Activated T-cell treated with anti-CD3 and anti-CD28 coated beads, Interleukin-2, amount 50 U/mL, for 48 hours (primary cell): ENCODE results near the gene EFCAB14.
"Not testable (repeated sequence)": the region's sequence is repeated elsewhere in the genome, so short reads cannot be mapped to it uniquely, and the experiment has no call there.

Experiments used
- DNase-seq, 2 experiments: peaks; one replicate each; pipeline ENCODE4 v3.0.0-alpha.2; 2020

The EFCAB14 gene, protein sequence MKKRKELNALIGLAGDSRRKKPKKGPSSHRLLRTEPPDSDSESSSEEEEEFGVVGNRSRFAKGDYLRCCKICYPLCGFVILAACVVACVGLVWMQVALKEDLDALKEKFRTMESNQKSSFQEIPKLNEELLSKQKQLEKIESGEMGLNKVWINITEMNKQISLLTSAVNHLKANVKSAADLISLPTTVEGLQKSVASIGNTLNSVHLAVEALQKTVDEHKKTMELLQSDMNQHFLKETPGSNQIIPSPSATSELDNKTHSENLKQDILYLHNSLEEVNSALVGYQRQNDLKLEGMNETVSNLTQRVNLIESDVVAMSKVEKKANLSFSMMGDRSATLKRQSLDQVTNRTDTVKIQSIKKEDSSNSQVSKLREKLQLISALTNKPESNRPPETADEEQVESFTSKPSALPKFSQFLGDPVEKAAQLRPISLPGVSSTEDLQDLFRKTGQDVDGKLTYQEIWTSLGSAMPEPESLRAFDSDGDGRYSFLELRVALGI

DNA sequence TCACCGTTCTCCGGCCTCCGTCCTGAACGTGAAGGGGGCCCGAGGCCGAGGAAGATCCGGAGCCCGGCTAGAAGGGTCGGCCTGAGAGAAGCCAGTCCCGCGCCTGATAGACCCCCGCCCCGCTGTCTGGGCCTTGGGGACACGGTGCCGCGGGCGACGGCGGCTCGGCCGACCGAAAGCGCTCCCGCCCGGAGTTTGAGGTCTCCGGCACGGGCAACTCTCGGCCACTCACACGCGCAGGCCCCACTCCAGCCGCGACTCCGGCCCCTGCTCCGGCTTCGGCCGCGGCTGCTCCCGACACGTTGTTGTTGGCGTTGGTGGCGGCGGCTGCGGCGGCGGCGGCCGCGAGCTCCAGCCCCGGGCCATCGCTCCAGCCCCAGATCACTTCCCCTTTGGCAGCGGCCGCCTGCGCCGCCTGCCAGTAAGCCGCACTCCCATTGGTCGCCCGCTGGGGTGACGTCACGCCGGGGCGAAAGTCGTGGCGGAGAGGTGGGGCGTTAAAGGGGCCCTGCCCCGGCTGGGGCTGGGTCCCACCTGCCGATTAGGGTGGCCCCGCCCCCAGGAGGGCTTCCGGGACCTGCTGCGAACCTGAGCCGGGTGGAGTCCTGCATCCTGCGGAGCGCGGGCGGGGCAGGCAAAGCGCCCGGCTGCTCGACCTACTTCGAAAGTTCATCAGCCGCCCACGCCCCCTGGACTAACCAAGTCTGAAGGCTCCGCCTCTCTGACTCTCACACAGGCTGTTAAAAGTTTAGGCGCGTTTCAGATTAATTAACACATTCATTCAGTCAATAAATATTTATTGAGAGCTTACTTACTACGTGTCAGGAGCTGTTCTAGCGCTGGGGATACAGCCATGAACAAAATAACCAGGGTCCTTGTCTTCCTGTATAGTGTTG, at the start of gene EFCAB14:
Gene EFCAB14, minus strand, starts transcription at position 388 of the 896 bp plus-strand sequence. CDS start 1,027 bp downstream, outside the sequence.
- peak; percentile 99 to 100 for DNase-seq

DNA sequence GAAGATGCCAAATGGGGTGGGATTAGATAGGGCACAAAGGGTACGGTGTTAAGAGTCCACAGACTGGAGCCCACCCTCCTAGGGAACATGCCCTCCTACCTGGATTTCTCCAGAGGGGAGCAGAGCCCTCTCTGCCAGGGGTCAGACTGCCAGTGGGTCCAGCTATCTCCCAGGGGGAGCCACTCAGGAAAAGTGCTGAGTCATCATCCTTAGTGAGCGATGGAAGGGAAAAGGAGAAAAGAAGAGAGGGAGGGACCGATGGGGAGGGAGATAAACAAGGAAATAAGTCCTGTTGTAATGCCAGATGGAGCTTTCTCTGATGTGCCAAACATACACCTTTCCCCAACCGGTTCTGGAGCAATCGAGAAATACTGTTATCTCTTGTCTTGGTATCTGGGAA, 49.5 kb upstream of the EFCAB14 start:
- no peak for DNase-seq

GRCh38 chr1:46767649-46768282, 48.9 kb upstream of the EFCAB14 start:
- no peak for DNase-seq

GRCh38 chr1:46764402-46764801, 45.5 kb upstream of the EFCAB14 start:
- DNase-seq = no peak

DNA sequence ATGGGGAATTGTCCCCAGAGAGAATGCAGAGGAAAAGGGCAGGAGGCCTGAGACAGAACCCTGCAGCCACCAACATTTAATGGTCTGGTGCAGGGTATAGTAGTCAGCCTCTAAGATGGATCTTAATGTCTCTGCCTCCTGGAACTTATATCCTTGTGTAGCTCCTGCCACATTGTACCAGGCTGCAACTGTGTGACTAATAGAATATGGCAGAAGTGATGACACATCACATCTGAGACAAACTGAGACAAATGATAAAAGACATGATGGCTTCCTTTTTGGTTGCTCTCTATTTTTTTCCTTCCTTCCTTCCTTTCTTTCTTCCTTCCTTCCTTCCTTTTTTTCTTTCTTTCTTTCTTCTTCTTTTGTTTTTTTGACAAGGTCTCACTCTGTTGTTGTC, 42.8 kb upstream of the EFCAB14 start:
- no peak for DNase-seq

DNA sequence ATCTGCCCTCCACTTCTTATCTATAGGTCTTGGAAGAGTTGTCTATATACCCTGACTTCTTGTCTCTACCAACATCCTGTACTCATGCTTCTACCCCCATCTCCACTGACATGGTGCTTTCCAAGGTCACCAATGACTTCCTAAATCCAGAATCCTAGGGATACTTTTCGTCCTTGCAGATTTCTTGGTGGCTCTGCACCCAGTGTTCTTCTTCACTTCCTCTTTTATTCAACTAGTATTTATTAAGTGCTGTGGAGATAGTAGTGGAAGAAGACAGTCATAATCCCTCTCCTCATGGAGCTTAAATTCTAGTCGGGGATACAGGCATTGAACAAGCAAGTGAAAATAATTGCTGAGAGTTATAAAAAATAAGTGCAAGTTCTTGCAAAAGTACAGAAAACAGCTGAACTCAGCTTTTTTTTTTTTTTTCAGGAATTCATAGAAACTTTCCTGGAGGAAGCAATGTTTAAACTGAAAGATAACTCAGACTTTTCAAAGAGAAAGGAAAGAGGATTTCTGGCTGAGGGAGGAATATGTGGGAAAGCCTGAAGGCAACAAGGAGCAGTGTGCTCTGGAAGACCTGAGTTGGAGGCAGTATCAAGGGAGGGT, 41.7 kb upstream of the EFCAB14 start:
- DNase-seq = no peak

- no peak for DNase-seq
These were observed 39.1 kb upstream of the EFCAB14 start for GRCh38 chr1:46757956-46758528.

DNA sequence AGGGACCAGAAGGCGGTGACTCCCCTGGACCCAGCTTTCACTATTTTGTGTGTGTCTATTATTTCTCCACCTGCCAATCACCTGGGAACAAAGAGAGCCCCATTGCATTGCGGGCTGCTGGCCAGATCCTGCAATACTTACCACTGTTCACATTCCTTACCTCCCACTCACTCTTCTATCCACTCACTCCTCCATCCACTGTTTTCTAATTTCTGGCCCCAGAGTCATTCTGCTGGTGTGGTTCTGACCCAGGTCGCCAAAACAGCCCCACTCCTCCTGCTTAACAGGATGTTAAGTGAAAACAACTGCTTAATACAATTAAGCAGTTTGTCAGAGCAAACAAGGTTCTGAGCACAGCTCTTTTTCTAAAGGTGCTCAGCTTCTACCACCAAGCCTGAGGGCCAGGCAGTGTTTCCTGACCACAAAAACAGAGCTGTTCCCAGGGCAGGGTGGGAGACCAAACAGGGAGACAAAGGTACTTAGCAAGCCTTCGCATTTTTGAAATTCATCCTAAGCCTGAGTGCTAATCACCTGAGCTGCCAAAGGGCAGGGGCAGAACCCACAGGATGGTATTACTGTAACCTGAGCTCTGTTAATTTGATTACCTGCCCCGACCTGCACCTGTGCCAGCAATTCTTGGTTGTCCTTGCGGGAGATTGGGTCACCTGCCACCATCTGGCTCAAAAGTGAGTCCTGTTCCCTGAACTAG, 38.5 kb upstream of the EFCAB14 start:
- DNase-seq = no peak

GRCh38 chr1:46755121-46755520, 36.2 kb upstream of the EFCAB14 start:
- DNase-seq = no peak

DNA sequence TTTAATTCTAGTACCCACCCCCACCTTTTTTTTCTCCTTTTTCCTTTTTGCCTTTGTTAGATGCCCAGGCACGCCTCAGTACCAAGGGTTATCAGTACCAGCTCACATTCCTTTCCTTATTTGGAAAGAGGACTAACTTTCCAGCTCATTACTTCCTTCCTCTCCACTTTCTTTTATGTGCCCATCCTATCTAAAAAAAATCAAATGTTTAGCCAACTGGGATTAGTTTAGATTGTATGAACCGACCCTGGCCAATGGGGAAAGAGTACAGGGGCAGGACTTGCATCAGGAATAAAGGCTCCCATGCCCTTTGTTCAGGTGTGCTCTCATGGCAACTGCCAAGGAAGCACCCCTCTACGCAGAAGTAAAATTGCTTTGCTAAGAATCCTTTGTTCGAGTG, 35.8 kb upstream of the EFCAB14 start:
- not testable (repeated sequence) for DNase-seq

- no peak for DNase-seq
These were observed 35.1 kb upstream of the EFCAB14 start for GRCh38 chr1:46753985-46754384.

DNA sequence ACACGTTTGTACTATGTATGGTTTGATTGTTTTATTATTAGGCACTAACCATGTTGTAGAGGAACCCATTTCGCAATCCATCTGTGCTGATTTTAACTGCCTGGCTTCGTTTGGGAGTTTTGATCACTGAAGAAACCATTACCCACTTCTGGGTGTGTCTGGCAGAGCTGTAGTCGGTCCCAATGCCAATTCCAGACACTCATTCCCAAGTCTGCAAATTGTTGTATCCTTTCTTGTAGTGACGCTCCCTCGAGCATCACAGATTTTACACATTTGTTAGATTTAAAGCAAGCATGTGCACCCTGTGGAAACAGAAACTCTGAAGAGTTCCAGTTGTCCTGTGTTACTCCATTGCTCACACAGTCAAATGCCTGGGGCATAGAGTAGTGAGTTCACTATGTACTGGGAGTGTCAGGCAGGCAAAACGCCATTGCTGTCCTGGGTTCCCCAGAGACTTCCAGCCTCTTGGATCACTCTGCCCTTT, 31.0 kb upstream of the EFCAB14 start:
- no peak for DNase-seq

DNA sequence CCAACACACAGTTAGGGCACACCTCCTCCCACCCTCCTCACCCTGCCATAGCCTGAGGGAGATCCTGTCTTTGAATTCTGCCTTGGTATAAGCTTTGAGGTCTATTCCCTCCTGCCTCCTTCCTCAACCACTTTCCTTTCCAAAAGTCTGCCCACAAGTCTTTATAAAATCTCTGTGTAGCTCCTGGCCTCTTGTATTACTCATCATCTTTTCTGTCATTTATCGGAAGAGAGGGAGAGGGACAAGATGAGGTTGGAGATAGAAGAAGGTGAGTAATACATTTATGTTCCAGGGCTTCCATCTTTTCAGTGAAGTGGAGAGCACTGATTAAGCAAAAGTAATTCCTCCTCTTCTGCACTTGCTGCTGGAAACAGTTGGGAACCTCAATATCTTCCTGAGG, 30.5 kb upstream of the EFCAB14 start:
- DNase-seq = no peak

DNA sequence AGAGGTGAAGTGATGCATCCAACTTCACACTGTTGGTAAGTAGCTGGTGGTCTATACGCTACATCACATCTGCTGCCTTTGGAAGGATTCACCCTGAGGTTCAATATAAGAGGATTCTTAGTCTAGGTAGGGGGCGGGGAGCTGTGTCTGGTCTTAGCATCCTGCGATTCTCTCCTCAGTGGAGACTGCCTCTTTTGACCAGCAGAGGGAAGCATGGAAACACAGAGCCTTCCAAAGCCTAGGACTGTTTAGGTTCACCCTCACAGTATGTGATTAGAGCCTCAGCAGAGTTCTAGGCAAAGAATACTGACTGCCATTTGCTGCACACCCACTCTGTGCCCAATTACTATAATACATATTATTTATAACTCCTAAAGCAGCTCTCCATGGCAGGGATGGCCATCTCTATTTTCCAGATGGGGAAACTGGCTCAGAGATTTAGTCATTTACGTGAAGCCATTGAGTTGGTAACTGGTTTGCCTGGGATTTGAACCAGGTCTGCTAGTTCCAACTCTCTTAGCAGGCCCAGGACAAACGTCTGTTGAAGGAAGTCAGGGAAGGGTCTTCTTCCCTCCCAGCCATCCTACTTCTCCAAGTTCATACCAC, 28.9 kb upstream of the EFCAB14 start:
- DNase-seq = no peak

DNA sequence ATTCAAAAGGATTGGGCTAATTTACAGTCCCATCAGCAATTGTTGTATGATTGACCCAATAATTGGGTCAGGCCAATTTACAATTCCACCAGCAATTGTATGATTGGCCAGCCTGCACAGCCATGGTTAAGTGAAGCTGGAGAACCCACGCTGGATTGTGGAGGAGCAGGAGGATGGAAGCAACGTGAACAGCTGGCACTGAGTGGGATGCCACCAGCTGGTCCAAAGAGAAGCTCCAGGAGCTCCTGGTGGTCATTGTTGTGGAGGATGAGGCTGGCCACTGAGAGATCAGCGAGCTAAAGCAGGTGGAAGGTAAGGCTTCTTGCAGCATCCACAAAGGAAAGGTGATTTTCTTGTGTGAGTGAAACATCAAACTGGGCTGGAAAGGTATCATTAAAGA, 23.2 kb upstream of the EFCAB14 start:
- no peak for DNase-seq

DNA sequence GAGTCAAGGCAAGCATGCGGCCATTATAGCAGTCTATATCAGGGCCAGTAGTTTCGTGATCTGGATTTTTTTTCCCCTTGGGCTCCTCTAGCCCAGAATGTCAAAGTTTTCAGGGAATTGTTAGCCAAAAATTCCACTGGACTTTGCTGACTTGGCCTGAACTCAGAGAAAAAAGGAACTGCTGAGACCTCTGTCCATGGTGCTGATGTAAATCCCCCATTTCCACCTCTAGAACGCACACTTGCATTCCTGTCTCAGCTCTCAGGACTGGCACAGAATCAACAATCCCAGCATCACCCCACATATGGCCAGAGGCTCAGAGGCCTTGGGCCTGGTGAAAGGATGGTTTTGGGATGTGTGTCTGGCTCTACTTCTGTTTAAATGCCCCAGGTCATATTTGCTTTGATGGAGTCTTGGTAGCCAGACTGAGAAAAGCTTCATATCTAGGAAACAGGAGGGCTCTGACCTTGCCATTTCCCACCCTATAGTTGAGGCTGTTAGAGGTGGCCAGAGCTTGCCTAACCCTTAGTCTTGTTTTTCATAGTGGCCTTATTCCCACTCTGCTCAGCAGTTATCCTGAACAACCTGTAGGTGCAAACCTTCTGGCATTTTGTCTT, 16.9 kb upstream of the EFCAB14 start:
- DNase-seq = no peak

DNA sequence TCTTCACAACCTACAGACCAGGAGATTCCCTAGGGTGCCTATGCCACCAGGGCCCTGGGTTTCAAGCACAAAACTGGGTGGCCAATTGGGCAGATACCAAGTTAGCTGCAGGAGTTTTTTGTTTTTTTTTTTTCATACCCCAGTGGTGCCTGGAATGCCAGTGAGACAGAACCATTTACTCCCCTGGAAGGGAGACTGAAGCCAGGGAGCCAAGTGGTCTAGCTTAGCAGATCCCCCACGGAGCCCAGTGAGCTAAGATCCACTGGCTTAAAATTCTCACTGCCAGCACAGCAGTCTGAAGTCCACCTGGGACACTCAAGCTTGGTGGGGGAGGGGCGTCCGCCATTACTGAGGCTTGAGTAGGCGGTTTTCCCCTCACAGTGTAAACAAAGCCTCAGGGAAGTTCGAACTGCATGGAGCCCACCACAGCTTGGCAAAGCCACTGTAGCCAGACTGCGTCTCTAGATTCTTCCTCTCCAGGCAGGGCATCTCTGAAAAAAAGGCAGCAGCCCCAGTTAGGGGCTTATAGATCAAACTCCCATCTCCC, 9.5 kb upstream of the EFCAB14 start:
- DNase-seq = not testable (repeated sequence)

DNA sequence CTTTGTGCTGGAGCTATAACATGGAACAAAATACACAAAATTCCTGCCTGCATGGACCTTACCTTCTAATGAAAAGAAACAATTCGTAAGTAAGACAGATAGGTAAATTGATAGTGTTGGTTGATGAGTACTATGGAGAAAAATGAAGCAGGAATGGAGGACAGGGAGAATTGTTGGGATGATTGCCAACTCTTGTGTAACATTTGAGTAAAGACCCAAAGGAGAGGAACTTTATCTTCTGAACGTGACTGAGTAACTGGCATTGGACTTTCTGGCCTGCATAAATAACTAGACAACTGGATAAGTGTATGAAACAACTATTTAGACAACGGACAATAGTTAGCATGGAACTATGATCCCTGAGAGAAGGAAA, 6.8 kb upstream of the EFCAB14 start:
- DNase-seq = no peak

GRCh38 chr1:46724991-46725735, 6.2 kb upstream of the EFCAB14 start:
- peak; percentile 68 to 75 for DNase-seq

DNA sequence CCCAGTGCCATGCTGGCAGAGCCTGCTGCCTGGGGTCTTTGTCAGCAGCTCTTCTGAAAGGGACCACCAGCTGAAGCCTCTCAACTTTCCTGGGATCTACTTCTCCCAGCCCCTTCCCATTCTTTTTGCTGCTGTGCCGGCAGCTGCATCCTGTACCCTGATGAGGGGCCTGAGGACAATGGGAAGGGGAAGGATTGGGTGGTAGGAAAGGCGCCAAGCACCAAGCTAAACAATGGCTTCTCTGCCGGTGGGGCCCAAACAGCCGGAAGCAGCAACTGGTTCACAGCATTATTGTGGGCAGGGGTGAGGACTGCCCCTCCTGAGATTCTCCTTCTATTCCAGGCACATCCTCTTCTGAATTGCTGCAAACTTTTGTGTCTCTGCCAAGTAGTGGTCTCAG, 5.0 kb upstream of the EFCAB14 start:
- DNase-seq = no peak
